Gastroesophageal sphincter (tissue), 4 donors: ENCODE results near the gene VGLL3. TPM values are rescaled to one million over a fixed set of nuclear protein-coding genes. Genes with fewer than 3 reads are reported as not detected.

ENCODE experiments used
- ATAC-seq: fragments of 150-250 bp; one replicate; pipeline ENCODE4 v1.9.1; 2016; ENCODE audit warnings: mild to moderate bottlenecking, moderate library complexity
- H3K27ac ChIP-seq, 4 donors: fragments of 200-600 bp; sonication (generic) in 3 of 4; 1 replicate in 3 of 4; 2 replicates in 1 of 4; pipeline ENCODE4 v1.5.1; 2016 to 2019
- H3K27me3 ChIP-seq: fragments of 200-600 bp; sonication (generic); one replicate; pipeline ENCODE4 v1.5.1; 2019
- H3K36me3 ChIP-seq, 2 donors: fragments of 200-600 bp; sonication (generic); one replicate each; pipeline ENCODE4 v1.5.1; 2019; ENCODE audit warnings: control low read depth in 1 of 2
- H3K4me1 ChIP-seq, 3 donors: fragments of 200-600 bp; sonication (generic); 1 replicate in 2 of 3; 2 replicates in 1 of 3; pipeline ENCODE4 v1.5.1; 2016 to 2019; ENCODE audit warnings: control low read depth in 2 of 3
- H3K4me3 ChIP-seq, 2 donors: fragments of 200-600 bp; sonication (generic); one replicate each; pipeline ENCODE4 v1.5.1; 2019; ENCODE audit warnings: mild to moderate bottlenecking in 1 of 2, moderate library complexity in 1 of 2
- H3K9me3 ChIP-seq, 3 donors: fragments of 200-600 bp; sonication (generic); one replicate each; pipeline ENCODE4 v1.5.1; 2017 to 2019; ENCODE audit warnings: control low read depth in 2 of 3
- EP300 ChIP-seq: sonication (generic); formaldehyde crosslinking; IDR thresholded peaks from one replicate; pipeline ENCODE4 v1.6.1; 2017; ENCODE audit warnings: antibody characterized with exemption, mild to moderate bottlenecking
- POLR2A ChIP-seq, 2 donors: fragments of 450-650 bp; IDR thresholded peaks; one replicate each; pipeline ENCODE4 v1.6.1; 2017; ENCODE audit warnings: antibody characterized with exemption in 2 of 2, mild to moderate bottlenecking in 2 of 2, moderate library complexity in 1 of 2
- POLR2AphosphoS5 ChIP-seq: sonication (generic); formaldehyde crosslinking; IDR thresholded peaks from one replicate; pipeline ENCODE4 v1.6.1; 2017; ENCODE audit warnings: antibody characterized with exemption
- WGBS, 2 donors: methylation state at CpG; one replicate each; pipeline ENCODE4 v1.1.5; 2018; ENCODE audit warnings: low coverage in 1 of 2; 5-methylcytosine and 5-hydroxymethylcytosine counted together
- total RNA-seq, 4 donors: library from RNA; depleted of rRNA; stranded (reverse); fragments of >200 nt; gene quantifications; one replicate each; pipeline ENCODE4 v1.1.0, GENCODE V29; 2016
- TF ChIP-seq, protein P1 (sequence below), 4 experiments: fragments of 200-600 bp in 2 of 4; fragments of 450-650 bp in 2 of 4; sonication (generic) in 1 of 4; IDR thresholded peaks; one replicate each; pipeline ENCODE4 v1.5.1; 2017 to 2019; ENCODE audit warnings: antibody characterized with exemption in 4 of 4, mild to moderate bottlenecking in 2 of 4, moderate library complexity in 2 of 4

The VGLL3 gene
- total RNA-seq, 4 donors from 2014 or later = 12.5 to 43.3 (median 32.1) TPM

DNA sequence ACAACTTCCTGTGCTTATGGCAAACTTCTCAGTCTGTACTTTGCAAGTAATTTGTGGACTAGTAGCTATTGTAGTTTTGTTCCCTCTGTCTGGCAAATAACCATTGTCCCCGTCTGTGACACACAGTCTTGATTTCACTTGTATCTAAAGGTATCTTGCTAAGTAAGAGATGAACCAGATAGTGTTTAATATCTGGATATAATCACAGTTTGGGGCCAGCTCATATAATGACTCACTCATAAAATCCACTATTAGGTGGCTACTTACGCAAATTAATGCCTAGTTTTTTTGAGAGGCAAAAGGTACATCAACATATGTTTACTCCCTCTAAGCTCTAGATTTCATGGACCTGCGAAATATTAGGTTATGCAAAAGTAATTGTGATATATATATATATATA, 30.4 kb downstream of the VGLL3 start:
- H3K4me1 ChIP-seq = no peaks in the 10 kb centered on the region
- TF ChIP-seq EP300 (no peak), POLR2A (IDR thresholded peaks at IDR 0.05) (no peak), POLR2AphosphoS5 (no peak)
- TF ChIP-seq, protein P1, sequence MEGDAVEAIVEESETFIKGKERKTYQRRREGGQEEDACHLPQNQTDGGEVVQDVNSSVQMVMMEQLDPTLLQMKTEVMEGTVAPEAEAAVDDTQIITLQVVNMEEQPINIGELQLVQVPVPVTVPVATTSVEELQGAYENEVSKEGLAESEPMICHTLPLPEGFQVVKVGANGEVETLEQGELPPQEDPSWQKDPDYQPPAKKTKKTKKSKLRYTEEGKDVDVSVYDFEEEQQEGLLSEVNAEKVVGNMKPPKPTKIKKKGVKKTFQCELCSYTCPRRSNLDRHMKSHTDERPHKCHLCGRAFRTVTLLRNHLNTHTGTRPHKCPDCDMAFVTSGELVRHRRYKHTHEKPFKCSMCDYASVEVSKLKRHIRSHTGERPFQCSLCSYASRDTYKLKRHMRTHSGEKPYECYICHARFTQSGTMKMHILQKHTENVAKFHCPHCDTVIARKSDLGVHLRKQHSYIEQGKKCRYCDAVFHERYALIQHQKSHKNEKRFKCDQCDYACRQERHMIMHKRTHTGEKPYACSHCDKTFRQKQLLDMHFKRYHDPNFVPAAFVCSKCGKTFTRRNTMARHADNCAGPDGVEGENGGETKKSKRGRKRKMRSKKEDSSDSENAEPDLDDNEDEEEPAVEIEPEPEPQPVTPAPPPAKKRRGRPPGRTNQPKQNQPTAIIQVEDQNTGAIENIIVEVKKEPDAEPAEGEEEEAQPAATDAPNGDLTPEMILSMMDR (IDR thresholded peaks at IDR 0.05) = no peak
- H3K27ac ChIP-seq = no peak overlapping the region
- no peak for ATAC-seq
- H3K4me3 ChIP-seq = no peak overlapping the region
- H3K36me3 ChIP-seq = peaks cover 0 to 10% of the 10 kb centered on the region in 2 donors
- no peaks in the 10 kb centered on the region for H3K9me3 ChIP-seq
- H3K27me3 ChIP-seq = no peaks in the 10 kb centered on the region
- WGBS, 2 donors = 72 to 86% methylated on average over 3 of the region's 3 CpGs

DNA sequence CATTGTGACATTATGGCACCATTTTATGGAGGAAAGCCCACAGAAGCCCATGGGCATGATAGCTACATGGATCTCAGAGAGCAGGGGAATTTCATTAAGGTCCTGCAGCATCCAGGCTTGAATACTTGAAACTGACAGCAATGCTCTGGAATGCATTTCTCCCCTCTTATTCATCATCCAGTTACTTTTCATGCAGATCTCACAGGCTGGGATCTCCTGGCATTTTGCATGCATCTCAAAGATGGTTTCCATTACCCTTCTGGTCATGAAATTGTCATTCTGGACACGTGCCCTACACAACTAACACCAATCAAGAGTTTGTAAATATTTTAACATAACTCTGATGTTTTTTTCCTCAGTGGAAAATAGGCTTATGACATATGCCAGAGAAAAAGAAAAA, 32.4 kb downstream of the VGLL3 start:
- WGBS, 2 donors = 31 to 33% methylated on average over 1 of the region's 1 CpG
- no peaks in the 10 kb centered on the region for H3K36me3 ChIP-seq
- H3K9me3 ChIP-seq = no peaks in the 10 kb centered on the region
- H3K27ac ChIP-seq = no peak overlapping the region
- H3K27me3 ChIP-seq = no peaks in the 10 kb centered on the region
- TF ChIP-seq, protein P1 (IDR thresholded peaks at IDR 0.05) = no peak
- no peak for TF ChIP-seq EP300
- TF ChIP-seq POLR2A (IDR thresholded peaks at IDR 0.05) = no peak
- TF ChIP-seq POLR2AphosphoS5 = no peak
- ATAC-seq = no peak
- no peaks in the 10 kb centered on the region for H3K4me1 ChIP-seq
- no peak overlapping the region for H3K4me3 ChIP-seq

DNA sequence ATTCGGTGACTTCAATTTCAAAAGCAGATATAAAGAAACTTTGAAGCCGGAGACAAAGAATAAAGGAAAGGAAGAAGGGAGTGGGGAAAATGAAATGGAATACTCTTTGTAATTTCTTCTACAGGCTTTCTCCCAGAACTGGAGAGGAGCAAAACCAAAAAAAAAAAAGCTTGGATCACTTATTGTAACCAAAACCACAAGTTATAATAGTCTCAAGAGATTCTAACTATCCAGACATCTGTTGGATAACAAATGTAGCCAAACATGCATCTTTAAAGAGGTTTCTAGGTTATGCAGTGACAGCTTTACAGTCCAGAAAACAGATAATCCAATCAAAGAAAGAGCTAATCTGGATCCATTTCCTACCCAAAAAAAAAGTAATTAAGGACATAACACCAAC, 36.2 kb downstream of the VGLL3 start:
- H3K27me3 ChIP-seq = no peaks in the 10 kb centered on the region
- no peaks in the 10 kb centered on the region for H3K9me3 ChIP-seq
- TF ChIP-seq POLR2A (IDR thresholded peaks at IDR 0.05) (no peak), POLR2AphosphoS5 (no peak), EP300 (no peak)
- TF ChIP-seq, protein P1 (IDR thresholded peaks at IDR 0.05) = no peak
- WGBS, 2 donors = 55 to 69% methylated on average over 2 of the region's 2 CpGs
- H3K36me3 ChIP-seq = no peaks in the 10 kb centered on the region
- ATAC-seq = no peak
- H3K27ac ChIP-seq = no peak overlapping the region
- no peak overlapping the region for H3K4me3 ChIP-seq
- no peaks in the 10 kb centered on the region for H3K4me1 ChIP-seq

DNA sequence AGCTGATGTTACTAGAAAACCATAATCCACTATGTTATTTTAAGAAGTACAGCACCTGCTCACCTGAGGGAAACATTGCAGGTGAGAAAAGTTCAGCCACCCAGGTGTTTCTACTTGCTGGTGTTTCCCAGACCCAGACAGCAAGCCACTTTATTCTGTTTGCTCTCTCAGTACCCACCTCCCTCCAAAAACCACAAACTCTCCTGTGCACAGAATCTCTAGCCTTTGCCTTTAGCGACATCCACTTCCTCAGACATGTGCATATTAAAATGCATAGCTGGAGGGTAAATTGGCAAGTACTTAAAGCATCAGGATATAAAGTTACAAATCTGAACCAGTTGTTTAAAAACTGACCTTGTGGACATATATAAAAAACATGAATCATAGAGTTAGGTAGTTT, 36.7 kb downstream of the VGLL3 start:
- no peaks in the 10 kb centered on the region for H3K27me3 ChIP-seq
- 86 to 100% methylated on average over 1 of the region's 1 CpG for WGBS, 2 donors
- no peak for ATAC-seq
- no peaks in the 10 kb centered on the region for H3K9me3 ChIP-seq
- H3K27ac ChIP-seq = no peak overlapping the region
- H3K36me3 ChIP-seq = no peaks in the 10 kb centered on the region
- TF ChIP-seq EP300 = no peak
- H3K4me1 ChIP-seq = no peaks in the 10 kb centered on the region
- no peak overlapping the region for H3K4me3 ChIP-seq

DNA sequence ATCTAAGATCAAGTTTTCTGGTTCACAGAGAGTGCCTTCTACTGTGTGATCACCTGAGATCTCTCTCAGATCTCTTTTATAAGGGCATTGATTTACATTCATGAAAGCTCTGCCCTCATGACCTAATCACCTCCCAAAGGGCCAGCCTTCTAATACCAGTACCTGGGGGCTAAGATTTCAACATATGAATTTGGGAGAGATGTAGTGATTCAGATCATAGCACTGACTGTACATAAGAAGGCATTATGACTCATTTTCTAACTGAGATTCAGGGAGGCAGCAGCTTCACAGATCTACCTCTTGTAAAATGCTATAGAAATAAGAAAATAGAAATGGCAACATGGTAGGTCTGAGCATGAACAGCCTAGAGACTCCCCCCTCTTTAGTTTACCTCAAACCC, 39.6 kb downstream of the VGLL3 start:
- H3K27me3 ChIP-seq = no peaks in the 10 kb centered on the region
- no peak for ATAC-seq
- TF ChIP-seq POLR2AphosphoS5 = no peak
- no peak for TF ChIP-seq EP300
- TF ChIP-seq, protein P1 (IDR thresholded peaks at IDR 0.05) = no peak
- TF ChIP-seq POLR2A (IDR thresholded peaks at IDR 0.05) = no peak
- no peak overlapping the region for H3K27ac ChIP-seq
- no peaks in the 10 kb centered on the region for H3K4me1 ChIP-seq
- no peaks in the 10 kb centered on the region for H3K36me3 ChIP-seq
- no peak overlapping the region for H3K4me3 ChIP-seq
- H3K9me3 ChIP-seq = no peaks in the 10 kb centered on the region

DNA sequence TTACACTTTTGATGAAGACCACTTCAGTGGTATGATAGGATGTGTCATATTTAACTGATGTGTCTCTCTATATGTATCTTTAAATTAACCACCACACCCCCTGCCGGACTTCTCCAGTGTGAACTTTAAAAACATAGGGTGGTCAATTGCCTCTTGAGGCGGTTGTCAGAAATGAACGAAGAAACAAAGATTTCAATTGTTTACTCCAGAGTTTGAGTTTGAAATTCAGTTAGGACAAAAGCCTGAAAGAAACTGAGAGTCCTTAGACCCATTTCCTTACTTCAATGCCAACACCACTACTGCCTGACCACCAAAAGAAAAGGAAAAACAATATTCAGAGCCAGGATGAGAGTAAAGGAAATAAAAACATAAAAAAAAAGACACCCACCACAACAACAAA, 40.2 kb downstream of the VGLL3 start:
- H3K9me3 ChIP-seq = no peaks in the 10 kb centered on the region
- TF ChIP-seq POLR2A (IDR thresholded peaks at IDR 0.05) = no peak
- TF ChIP-seq EP300 = no peak
- TF ChIP-seq POLR2AphosphoS5 = no peak
- TF ChIP-seq, protein P1 (IDR thresholded peaks at IDR 0.05) = no peak
- no peaks in the 10 kb centered on the region for H3K4me1 ChIP-seq
- no peaks in the 10 kb centered on the region for H3K36me3 ChIP-seq
- ATAC-seq = no peak
- WGBS, 2 donors = 79 to 84% methylated on average over 2 to 3 of the region's 3 CpGs
- no peak overlapping the region for H3K4me3 ChIP-seq
- H3K27me3 ChIP-seq = no peaks in the 10 kb centered on the region
- H3K27ac ChIP-seq = no peak overlapping the region
